ENCODE results near the gene INPP5J.

DNA sequence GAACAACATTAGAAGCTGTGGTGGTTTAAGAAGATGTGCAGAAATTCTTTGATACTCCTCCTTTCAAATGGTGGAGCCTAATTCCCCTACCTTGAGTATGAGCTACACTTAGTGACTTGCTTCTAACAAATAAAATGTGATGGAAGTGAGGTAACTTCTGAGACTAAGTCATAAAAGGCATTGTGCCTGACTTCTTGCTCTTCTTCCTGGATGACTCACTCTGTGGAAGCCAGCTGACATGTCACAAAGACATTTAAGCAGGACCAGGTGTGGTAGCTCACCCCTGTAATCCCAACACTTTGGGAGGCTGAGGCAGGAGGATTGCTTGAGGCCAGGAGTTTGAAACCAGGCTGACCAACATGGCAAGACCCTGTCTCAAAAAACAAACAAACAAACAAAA, 21.5 kb downstream of the INPP5J start:
- TF ChIP-seq, protein P1, sequence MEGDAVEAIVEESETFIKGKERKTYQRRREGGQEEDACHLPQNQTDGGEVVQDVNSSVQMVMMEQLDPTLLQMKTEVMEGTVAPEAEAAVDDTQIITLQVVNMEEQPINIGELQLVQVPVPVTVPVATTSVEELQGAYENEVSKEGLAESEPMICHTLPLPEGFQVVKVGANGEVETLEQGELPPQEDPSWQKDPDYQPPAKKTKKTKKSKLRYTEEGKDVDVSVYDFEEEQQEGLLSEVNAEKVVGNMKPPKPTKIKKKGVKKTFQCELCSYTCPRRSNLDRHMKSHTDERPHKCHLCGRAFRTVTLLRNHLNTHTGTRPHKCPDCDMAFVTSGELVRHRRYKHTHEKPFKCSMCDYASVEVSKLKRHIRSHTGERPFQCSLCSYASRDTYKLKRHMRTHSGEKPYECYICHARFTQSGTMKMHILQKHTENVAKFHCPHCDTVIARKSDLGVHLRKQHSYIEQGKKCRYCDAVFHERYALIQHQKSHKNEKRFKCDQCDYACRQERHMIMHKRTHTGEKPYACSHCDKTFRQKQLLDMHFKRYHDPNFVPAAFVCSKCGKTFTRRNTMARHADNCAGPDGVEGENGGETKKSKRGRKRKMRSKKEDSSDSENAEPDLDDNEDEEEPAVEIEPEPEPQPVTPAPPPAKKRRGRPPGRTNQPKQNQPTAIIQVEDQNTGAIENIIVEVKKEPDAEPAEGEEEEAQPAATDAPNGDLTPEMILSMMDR (IDR thresholded peaks at IDR 0.05) = no peak
- TF ChIP-seq POLR2A (IDR thresholded peaks at IDR 0.05) (no peak), EP300 (IDR thresholded peaks at IDR 0.05) (no peak)

Data from tibial nerve (tissue), 4 donors.